HUES64 (cell line): ENCODE results near the gene TSEN34. TPM values are rescaled to one million over a fixed set of nuclear protein-coding genes. Genes with fewer than 3 reads are reported as not detected.

Experiments used
- H3K27ac ChIP-seq: 2 replicates; pipeline ENCODE4 v1.7.0; 2013; ENCODE audit warnings: low read depth, low read length, inconsistent platforms
- H3K27me3 ChIP-seq: 2 replicates; pipeline ENCODE4 v1.6.1; 2013; ENCODE audit warnings: mild to moderate bottlenecking, low read length; ENCODE audit not compliant: insufficient read depth
- H3K36me3 ChIP-seq: 2 replicates; pipeline ENCODE4 v1.6.1; 2013; ENCODE audit warnings: mild to moderate bottlenecking, low read length; ENCODE audit not compliant: insufficient read depth
- H3K4me1 ChIP-seq: 2 replicates; pipeline ENCODE4 v1.6.1; 2013; ENCODE audit warnings: mild to moderate bottlenecking, low read length, moderate library complexity; ENCODE audit not compliant: insufficient read depth
- H3K4me3 ChIP-seq: 2 replicates; pipeline ENCODE4 v1.5.1; 2013; ENCODE audit warnings: mild to moderate bottlenecking, low read length, moderate library complexity
- H3K9ac ChIP-seq: 2 replicates; pipeline ENCODE4 v1.6.1; 2013; ENCODE audit warnings: mild to moderate bottlenecking, low read depth, low read length
- H3K9me3 ChIP-seq: 2 replicates; pipeline ENCODE4 v1.6.1; 2013; ENCODE audit warnings: low read depth, low read length; ENCODE audit not compliant: insufficient read depth
- WGBS: fragments of 150-250, 120-280 bp; methylation state at CpG from one replicate; pipeline ENCODE4 v1.1.7; 2013; ENCODE audit warnings: missing lambda C conversion rate; 5-methylcytosine and 5-hydroxymethylcytosine counted together
- polyA plus RNA-seq, 2 experiments: library from polyadenylated mRNA; stranded (reverse); fragments of 50-300 nt; gene quantifications; one replicate each; pipeline ENCODE4 v1.2.3, GENCODE V29; 2013

Gene TSEN34
- 24.2 TPM for polyA plus RNA-seq (2013, experiment 1 of 2)
- polyA plus RNA-seq (2013, experiment 2 of 2) = 24.9 TPM

GRCh38 chr19:54191011-54191810, at the start of gene TSEN34:
TSEN34 (plus strand) TSS chr19:54191308; CDS start chr19:54191365, 57 bp downstream.
- Histone ChIP-seq H3K9me3 (no peaks in the 10 kb centered on the region), H3K27ac (peak within 1 kb of the TSS; percentile 96), H3K27me3 (no peaks in the 10 kb centered on the region), H3K9ac (peak within 1 kb of the TSS; percentile 95), H3K36me3 (peaks cover 36% of the 10 kb centered on the region), H3K4me1 (peaks cover 7% of the 10 kb centered on the region), H3K4me3 (peak within 1 kb of the TSS; percentile 88)
- under 1% methylated on average over 77 of the region's 77 CpGs for WGBS

GRCh38 chr19:54141356-54141755, 49.8 kb upstream of the TSEN34 start:
- WGBS = 95% methylated on average over 3 of the region's 3 CpGs
- Histone ChIP-seq H3K36me3 (peaks cover 69% of the 10 kb centered on the region), H3K9ac (no peak overlapping the region)

GRCh38 chr19:54142166-54142780, 48.8 kb upstream of the TSEN34 start:
- Histone ChIP-seq H3K4me1 (no peaks in the 10 kb centered on the region), H3K36me3 (peaks cover 79% of the 10 kb centered on the region), H3K9me3 (no peaks in the 10 kb centered on the region), H3K4me3 (no peak overlapping the region), H3K27me3 (no peaks in the 10 kb centered on the region), H3K9ac (no peak overlapping the region), H3K27ac (no peak overlapping the region)
- WGBS = 90% methylated on average over 7 of the region's 7 CpGs

More at GRCh38 chr19:54141356-54141755, 49.8 kb upstream of the TSEN34 start:
- no peaks in the 10 kb centered on the region for H3K4me1 ChIP-seq
- no peak overlapping the region for H3K27ac ChIP-seq
- no peaks in the 10 kb centered on the region for H3K9me3 ChIP-seq
- H3K27me3 ChIP-seq = no peaks in the 10 kb centered on the region
- H3K4me3 ChIP-seq = no peak overlapping the region

- Histone ChIP-seq H3K4me3 (no peak overlapping the region), H3K9ac (no peak overlapping the region), H3K36me3 (peaks cover 96% of the 10 kb centered on the region), H3K27ac (no peak overlapping the region), H3K27me3 (no peaks in the 10 kb centered on the region), H3K4me1 (no peaks in the 10 kb centered on the region), H3K9me3 (no peaks in the 10 kb centered on the region)
- WGBS = 95% methylated on average over 28 of the region's 28 CpGs
Observed at GRCh38 chr19:54145541-54146158, 45.5 kb upstream of the TSEN34 start.

GRCh38 chr19:54147676-54148075, 43.4 kb upstream of the TSEN34 start:
- no peak overlapping the region for H3K9ac ChIP-seq
- H3K4me1 ChIP-seq = no peaks in the 10 kb centered on the region
- no peak overlapping the region for H3K27ac ChIP-seq
- no peaks in the 10 kb centered on the region for H3K27me3 ChIP-seq
- no peaks in the 10 kb centered on the region for H3K9me3 ChIP-seq
- peaks cover 97% of the 10 kb centered on the region for H3K36me3 ChIP-seq
- no peak overlapping the region for H3K4me3 ChIP-seq
- WGBS = 96% methylated on average over 3 of the region's 3 CpGs

- no peak overlapping the region for H3K27ac ChIP-seq
- no peak overlapping the region for H3K9ac ChIP-seq
- peaks cover 97% of the 10 kb centered on the region for H3K36me3 ChIP-seq
- H3K27me3 ChIP-seq = no peaks in the 10 kb centered on the region
- H3K4me3 ChIP-seq = no peak overlapping the region
- H3K4me1 ChIP-seq = no peaks in the 10 kb centered on the region
- H3K9me3 ChIP-seq = no peaks in the 10 kb centered on the region
- 92% methylated on average over 19 of the region's 19 CpGs for whole genome bisulfite sequencing
Observed at GRCh38 chr19:54148158-54148557, 43.0 kb upstream of the TSEN34 start.

GRCh38 chr19:54149021-54149812, 41.9 kb upstream of the TSEN34 start:
- WGBS = 92% methylated on average over 12 of the region's 12 CpGs
- Histone ChIP-seq H3K9ac (no peak overlapping the region), H3K27ac (no peak overlapping the region), H3K9me3 (no peaks in the 10 kb centered on the region), H3K27me3 (no peaks in the 10 kb centered on the region), H3K36me3 (peaks cover 97% of the 10 kb centered on the region), H3K4me1 (no peaks in the 10 kb centered on the region), H3K4me3 (no peak overlapping the region)

GRCh38 chr19:54151362-54152035, 39.6 kb upstream of the TSEN34 start:
- no peaks in the 10 kb centered on the region for H3K4me1 ChIP-seq
- no peaks in the 10 kb centered on the region for H3K27me3 ChIP-seq
- no peak overlapping the region for H3K4me3 ChIP-seq
- 93% methylated on average over 23 of the region's 23 CpGs for WGBS
- H3K36me3 ChIP-seq = peaks cover 92% of the 10 kb centered on the region
- no peaks in the 10 kb centered on the region for H3K9me3 ChIP-seq
- no peak overlapping the region for H3K9ac ChIP-seq
- H3K27ac ChIP-seq = no peak overlapping the region

- Histone ChIP-seq H3K27ac (no peak overlapping the region), H3K4me1 (no peaks in the 10 kb centered on the region), H3K4me3 (no peak overlapping the region), H3K36me3 (peaks cover 92% of the 10 kb centered on the region), H3K9ac (no peak overlapping the region), H3K27me3 (no peaks in the 10 kb centered on the region), H3K9me3 (no peaks in the 10 kb centered on the region)
- 94% methylated on average over 12 of the region's 12 CpGs for WGBS
Observed at GRCh38 chr19:54152267-54152666, 38.8 kb upstream of the TSEN34 start.

GRCh38 chr19:54152878-54153524, 38.1 kb upstream of the TSEN34 start:
- no peaks in the 10 kb centered on the region for H3K4me1 ChIP-seq
- no peaks in the 10 kb centered on the region for H3K27me3 ChIP-seq
- H3K4me3 ChIP-seq = no peak overlapping the region
- 92% methylated on average over 24 of the region's 25 CpGs for WGBS
- peaks cover 86% of the 10 kb centered on the region for H3K36me3 ChIP-seq
- H3K9me3 ChIP-seq = no peaks in the 10 kb centered on the region
- H3K9ac ChIP-seq = no peak overlapping the region
- no peak overlapping the region for H3K27ac ChIP-seq
